Colonic mucosa (tissue), 4 donors: Measurements from ENCODE around the gene TELO2. TPM values are rescaled to one million over a fixed set of nuclear protein-coding genes. Genes with fewer than 3 reads are reported as not detected.

ENCODE experiments used
- DNase-seq: peaks from one replicate; pipeline ENCODE4 v3.0.0-alpha.2; 2020
- H3K27ac ChIP-seq: fragments of 200-600 bp; one replicate; pipeline ENCODE4 v1.8.0; 2021
- H3K27me3 ChIP-seq: fragments of 200-600 bp; one replicate; pipeline ENCODE4 v1.8.0; 2021
- H3K36me3 ChIP-seq: fragments of 200-600 bp; one replicate; pipeline ENCODE4 v1.8.0; 2021
- H3K4me1 ChIP-seq: fragments of 200-600 bp; one replicate; pipeline ENCODE4 v1.8.0; 2021; ENCODE audit warnings: mild to moderate bottlenecking
- H3K4me3 ChIP-seq: fragments of 200-600 bp; one replicate; pipeline ENCODE4 v1.8.0; 2021
- H3K9ac ChIP-seq, 2 donors: one replicate each; pipeline ENCODE4 v1.7.0; 2013; ENCODE audit warnings: control low read depth in 2 of 2, low read depth in 2 of 2, low read length in 2 of 2
- H3K9me3 ChIP-seq: fragments of 200-600 bp; one replicate; pipeline ENCODE4 v1.8.0; 2021
- intact Hi-C: fragments of 100-400 bp; cut with DNase I; formaldehyde crosslinking; loops from one replicate; pipeline ENCODE4 v1.14.1; 2022
- total RNA-seq, 2 donors: library from RNA; stranded (reverse); fragmentation: NEBNext Ultra II Directional in 1 of 2; extraction: Animal tissue kit (Norgen Biotek cat#: 25700) in 1 of 2; gene quantifications; one replicate each; pipeline ENCODE4 v1.2.1, GENCODE V29; 2021
- TF ChIP-seq, protein P1 (sequence below): fragments of 200-600 bp; IDR thresholded peaks from one replicate; pipeline ENCODE4 v1.8.0; 2022; ENCODE audit warnings: antibody characterized with exemption, mild to moderate bottlenecking
- donor health status: healthy.
- donor health status: DM: no; HTN: no; CAD: no.
- donor health status: DM: no; HTN: no; CAD: no.

The TELO2 gene
- total RNA-seq, 2 donors from 2014 or later = 18.4 to 76.0 TPM

DNA sequence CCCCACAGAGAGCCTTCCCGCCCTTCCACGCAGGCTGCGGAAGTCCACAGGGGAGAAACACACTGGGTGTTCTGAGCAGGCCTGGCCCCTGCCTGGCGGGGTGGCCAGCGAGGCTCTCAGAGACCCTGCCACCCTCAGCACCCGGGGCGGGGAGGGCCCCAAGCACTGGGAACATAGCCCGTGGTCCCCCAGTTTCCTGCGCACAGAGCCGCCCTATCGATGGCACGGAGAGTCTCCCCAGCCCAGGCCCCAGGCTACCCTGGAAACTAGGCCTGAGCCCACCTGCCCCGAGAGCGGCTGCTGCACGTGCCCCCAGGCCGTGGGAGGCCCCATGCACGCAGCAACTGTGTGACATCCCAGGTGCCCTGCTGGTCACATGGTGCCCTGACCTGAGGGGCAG lies 38.6 kb upstream of the TELO2 start:
- intact Hi-C loops = no loop called here
- Histone ChIP-seq H3K27ac (no peak overlapping the region), H3K4me3 (no peak overlapping the region), H3K9me3 (no peaks in the 10 kb centered on the region), H3K36me3 (no peaks in the 10 kb centered on the region), H3K9ac (no peak overlapping the region), H3K4me1 (no peaks in the 10 kb centered on the region), H3K27me3 (no peaks in the 10 kb centered on the region)
- TF ChIP-seq, protein P1, sequence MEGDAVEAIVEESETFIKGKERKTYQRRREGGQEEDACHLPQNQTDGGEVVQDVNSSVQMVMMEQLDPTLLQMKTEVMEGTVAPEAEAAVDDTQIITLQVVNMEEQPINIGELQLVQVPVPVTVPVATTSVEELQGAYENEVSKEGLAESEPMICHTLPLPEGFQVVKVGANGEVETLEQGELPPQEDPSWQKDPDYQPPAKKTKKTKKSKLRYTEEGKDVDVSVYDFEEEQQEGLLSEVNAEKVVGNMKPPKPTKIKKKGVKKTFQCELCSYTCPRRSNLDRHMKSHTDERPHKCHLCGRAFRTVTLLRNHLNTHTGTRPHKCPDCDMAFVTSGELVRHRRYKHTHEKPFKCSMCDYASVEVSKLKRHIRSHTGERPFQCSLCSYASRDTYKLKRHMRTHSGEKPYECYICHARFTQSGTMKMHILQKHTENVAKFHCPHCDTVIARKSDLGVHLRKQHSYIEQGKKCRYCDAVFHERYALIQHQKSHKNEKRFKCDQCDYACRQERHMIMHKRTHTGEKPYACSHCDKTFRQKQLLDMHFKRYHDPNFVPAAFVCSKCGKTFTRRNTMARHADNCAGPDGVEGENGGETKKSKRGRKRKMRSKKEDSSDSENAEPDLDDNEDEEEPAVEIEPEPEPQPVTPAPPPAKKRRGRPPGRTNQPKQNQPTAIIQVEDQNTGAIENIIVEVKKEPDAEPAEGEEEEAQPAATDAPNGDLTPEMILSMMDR = no peak
- no peak for DNase-seq

DNA sequence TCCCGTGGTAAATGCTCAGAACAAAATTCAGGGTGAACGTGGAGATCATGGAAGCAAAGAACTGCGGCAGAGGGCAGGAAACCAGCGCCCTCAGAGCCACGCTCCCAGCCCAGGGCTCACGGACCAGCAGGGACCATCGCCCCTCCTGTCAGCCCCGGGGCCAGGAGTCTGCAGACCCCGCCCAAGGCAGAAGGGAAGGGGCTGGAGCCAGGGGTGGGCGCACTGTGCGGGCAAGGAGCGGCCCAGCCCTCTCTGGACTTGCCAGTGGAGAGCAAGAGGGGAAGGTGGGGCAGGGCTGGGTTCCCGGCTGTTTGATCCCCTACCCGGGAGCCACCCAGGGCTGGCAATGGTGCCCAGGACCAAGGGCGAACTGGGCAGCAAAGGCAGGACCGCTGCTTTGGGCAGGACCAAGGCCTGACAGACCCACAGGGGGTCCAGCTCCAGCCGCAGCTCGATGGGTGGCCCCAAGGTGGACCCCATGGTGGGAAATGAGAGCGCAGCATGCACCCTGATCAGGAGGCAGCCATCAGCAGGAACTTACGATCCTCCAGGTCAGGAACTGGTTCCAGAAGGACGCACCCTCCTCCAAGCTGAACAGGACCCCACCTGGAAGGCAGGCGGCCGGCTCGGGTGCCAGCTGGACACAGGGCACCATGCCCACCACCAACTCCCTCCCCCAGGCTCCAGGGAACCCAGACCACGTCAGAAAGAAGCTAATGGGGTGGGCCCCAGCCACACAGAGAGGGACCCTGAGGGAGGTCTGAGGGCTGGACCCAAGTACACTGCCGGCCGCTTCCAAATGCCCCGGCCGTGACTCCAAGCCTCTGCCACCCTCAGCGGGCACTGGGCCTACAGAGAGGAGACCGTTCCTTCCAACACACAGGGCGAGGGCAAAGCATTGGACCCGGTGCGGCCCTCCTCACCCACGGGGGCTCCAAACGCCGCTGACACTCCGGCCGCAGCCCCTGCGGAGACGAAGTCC lies 37.7 kb upstream of the TELO2 start:
- TF ChIP-seq, protein P1 = no peak
- Histone ChIP-seq H3K4me3 (no peak overlapping the region), H3K27ac (no peak overlapping the region), H3K36me3 (no peaks in the 10 kb centered on the region), H3K9me3 (no peaks in the 10 kb centered on the region), H3K4me1 (no peaks in the 10 kb centered on the region), H3K9ac (no peak overlapping the region), H3K27me3 (no peaks in the 10 kb centered on the region)
- intact Hi-C loops = no loop called here
- DNase-seq = no peak

DNA sequence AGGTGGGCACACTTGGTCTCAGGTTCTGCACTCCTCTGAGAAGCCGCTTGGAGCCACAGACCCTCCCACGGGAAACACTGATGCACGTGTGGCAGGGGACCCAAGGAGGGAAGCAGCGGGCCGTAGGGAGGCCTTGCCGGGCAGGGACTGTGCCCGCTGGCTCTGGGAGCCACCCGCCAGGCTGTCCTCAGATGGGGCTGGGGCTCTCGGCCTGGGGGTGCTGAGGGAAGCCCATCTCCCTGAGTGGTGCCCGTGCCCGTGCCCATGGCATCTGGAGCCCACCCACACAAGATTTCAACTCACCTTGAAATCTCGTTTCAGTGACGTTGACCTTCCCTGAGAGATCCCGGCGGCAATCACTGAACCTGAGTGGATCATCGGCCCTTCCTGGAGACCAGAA lies 36.2 kb upstream of the TELO2 start:
- no peak overlapping the region for H3K9ac ChIP-seq
- H3K9me3 ChIP-seq = no peaks in the 10 kb centered on the region
- intact Hi-C loops = no loop called here
- no peaks in the 10 kb centered on the region for H3K36me3 ChIP-seq
- H3K27ac ChIP-seq = no peak overlapping the region
- no peaks in the 10 kb centered on the region for H3K27me3 ChIP-seq
- H3K4me1 ChIP-seq = no peaks in the 10 kb centered on the region
- TF ChIP-seq, protein P1 = no peak
- DNase-seq = no peak
- H3K4me3 ChIP-seq = no peak overlapping the region

DNA sequence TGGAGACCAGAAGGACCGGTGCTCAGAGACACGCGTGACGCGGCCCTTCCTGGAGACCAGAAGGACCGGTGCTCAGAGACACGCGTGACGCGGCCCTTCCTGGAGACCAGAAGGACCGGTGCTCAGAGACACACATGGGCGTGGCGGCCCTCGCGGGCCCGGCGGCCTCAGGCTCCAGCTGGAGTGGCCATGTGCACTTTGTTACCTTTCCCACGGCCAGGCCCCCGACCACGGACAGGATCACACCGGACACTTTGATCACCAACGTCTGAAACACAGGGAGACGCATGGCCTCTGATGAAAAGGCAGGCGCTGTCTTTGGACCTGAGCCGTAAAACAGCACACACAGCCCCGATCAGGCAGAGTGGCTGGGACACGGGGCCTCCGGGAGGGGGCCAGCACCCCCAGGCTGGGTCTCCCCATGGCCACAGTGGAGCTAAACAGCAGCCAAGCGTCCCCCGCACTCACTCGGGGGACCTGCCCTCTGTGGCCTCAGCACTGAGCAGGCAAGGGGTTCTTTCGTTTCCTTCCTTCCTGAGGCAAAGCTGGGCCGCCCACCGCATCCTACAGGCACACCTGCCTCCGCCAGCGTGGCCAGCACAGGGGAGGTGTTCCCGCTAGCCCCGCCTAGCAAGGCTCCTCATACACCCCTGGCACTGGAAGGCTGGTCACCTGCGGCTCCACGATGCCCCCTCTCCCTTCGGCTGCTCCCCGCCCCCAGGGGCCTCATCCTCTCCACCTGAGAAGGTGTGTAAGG lies 35.5 kb upstream of the TELO2 start:
- Histone ChIP-seq H3K36me3 (no peaks in the 10 kb centered on the region), H3K9ac (no peak overlapping the region), H3K4me3 (no peak overlapping the region), H3K27me3 (no peaks in the 10 kb centered on the region), H3K4me1 (no peaks in the 10 kb centered on the region), H3K9me3 (no peaks in the 10 kb centered on the region), H3K27ac (no peak overlapping the region)
- intact Hi-C loops = no loop called here
- TF ChIP-seq, protein P1 = no peak
- DNase-seq = no peak

DNA sequence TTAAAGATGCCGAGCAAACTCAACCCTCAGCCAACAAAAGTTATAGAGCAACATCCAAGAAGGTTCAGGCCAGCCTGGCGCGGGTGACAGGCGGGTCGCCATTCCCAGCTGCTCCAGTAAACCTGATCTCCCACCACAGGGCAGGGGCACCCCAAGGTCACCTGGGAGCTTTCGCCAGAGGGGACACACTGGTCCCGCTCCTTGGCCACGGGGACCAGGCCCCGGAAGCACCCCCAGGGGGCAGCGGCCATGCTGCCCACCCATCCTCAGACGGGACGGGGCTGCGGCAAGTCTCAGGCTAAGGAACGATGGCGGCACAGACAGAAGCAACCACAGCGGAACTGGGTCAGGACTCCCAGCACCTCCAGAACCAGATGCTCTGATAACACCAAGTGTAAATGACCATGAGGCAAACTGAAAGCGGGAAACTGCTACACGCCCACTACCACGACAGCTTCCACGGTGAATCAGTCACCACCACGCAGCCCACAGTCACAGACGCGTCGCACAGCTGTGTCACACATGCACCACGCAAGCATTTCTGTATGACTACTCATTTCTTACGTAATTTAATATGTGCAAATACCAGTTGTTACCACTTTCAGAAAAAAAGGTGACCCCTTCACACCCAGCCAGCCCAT lies 34.7 kb upstream of the TELO2 start:
- DNase-seq = no peak

More for the DNA sequence above, 34.7 kb upstream of the TELO2 start:
- Histone ChIP-seq H3K4me3 (no peak overlapping the region), H3K9ac (no peak overlapping the region), H3K27me3 (no peaks in the 10 kb centered on the region), H3K36me3 (no peaks in the 10 kb centered on the region), H3K27ac (no peak overlapping the region), H3K4me1 (no peaks in the 10 kb centered on the region), H3K9me3 (no peaks in the 10 kb centered on the region)
- intact Hi-C loops = no loop called here
- TF ChIP-seq, protein P1 = no peak
